HS-5 (cell line): ENCODE results near the gene S1PR2.
"Not testable (repeated sequence)": the region's sequence is repeated elsewhere in the genome, so short reads cannot be mapped to it uniquely, and the experiment has no call there.

Source experiments
- DNase-seq: peaks from one replicate; pipeline ENCODE4 v3.0.0-alpha.2; 2012; ENCODE audit warnings: low read depth

The S1PR2 gene

GRCh38 chr19:10190026-10190425 lies 41.1 kb downstream of the S1PR2 start:
- DNase-seq = no peak

GRCh38 chr19:10189616-10190015 lies 41.5 kb downstream of the S1PR2 start:
- DNase-seq = no peak

GRCh38 chr19:10187315-10187714 lies 43.8 kb downstream of the S1PR2 start:
- DNase-seq = no peak

- no peak for DNase-seq
Observed at GRCh38 chr19:10184636-10185035, 46.5 kb downstream of the S1PR2 start.

GRCh38 chr19:10183926-10184325 lies 47.2 kb downstream of the S1PR2 start:
- DNase-seq = no peak

GRCh38 chr19:10182847-10183246 lies 48.3 kb downstream of the S1PR2 start:
- DNase-seq = no peak

- DNase-seq = no peak
Observed at GRCh38 chr19:10182076-10182475, 49.1 kb downstream of the S1PR2 start.

GRCh38 chr19:10180459-10180858 lies 50.7 kb downstream of the S1PR2 start:
- DNase-seq = no peak

- DNase-seq = not testable (repeated sequence)
Observed at GRCh38 chr19:10180024-10180423, 51.1 kb downstream of the S1PR2 start.

GRCh38 chr19:10173527-10173926 lies 57.6 kb downstream of the S1PR2 start:
- DNase-seq = peak; percentile 49
